ENCODE data around the gene CSF1. TPM values are rescaled to one million over a fixed set of nuclear protein-coding genes. Genes with fewer than 3 reads are reported as not detected.

The CSF1 gene
- total RNA-seq, 1 donor from 2014 or later = 159 TPM

- TF ChIP-seq CTCF (IDR thresholded peaks at IDR 0.05) = no peak
- TF ChIP-seq POLR2A (IDR thresholded peaks at IDR 0.05) = no peak
- TF ChIP-seq POLR2AphosphoS5 (IDR thresholded peaks at IDR 0.05; ENCODE audit: insufficient read depth in 1 of 2, low read depth in 1 of 2) = no peak
- no peak for DNase-seq (ENCODE audit: extremely low spot score in 2 of 2)
- Histone ChIP-seq H3K4me3 (no peak overlapping the region), H3K9me3 (no peaks in the 10 kb centered on the region), H3K27me3 (no peaks in the 10 kb centered on the region), H3K27ac (no peak overlapping the region), H3K36me3 (no peaks in the 10 kb centered on the region), H3K4me1 (peaks cover 8% of the 10 kb centered on the region)
- intact Hi-C loops (cut with DNase I) = no loop called here
Measured at GRCh38 chr1:109902204-109902985, 8.3 kb upstream of the CSF1 start.

GRCh38 chr1:109903376-109903930 lies 7.2 kb upstream of the CSF1 start:
- H3K9me3 ChIP-seq = no peaks in the 10 kb centered on the region
- no peak overlapping the region for H3K27ac ChIP-seq
- intact Hi-C loops (cut with DNase I) = no loop called here
- no peak for TF ChIP-seq POLR2A (IDR thresholded peaks at IDR 0.05)
- no peak overlapping the region for H3K4me3 ChIP-seq
- no peaks in the 10 kb centered on the region for H3K27me3 ChIP-seq
- DNase-seq (ENCODE audit: extremely low spot score in 2 of 2) = no peak
- no peaks in the 10 kb centered on the region for H3K36me3 ChIP-seq
- peaks cover 8% of the 10 kb centered on the region for H3K4me1 ChIP-seq

- Histone ChIP-seq H3K36me3 (no peaks in the 10 kb centered on the region), H3K27ac (no peak overlapping the region), H3K27me3 (no peaks in the 10 kb centered on the region), H3K9me3 (no peaks in the 10 kb centered on the region), H3K4me3 (no peak overlapping the region), H3K4me1 (peaks cover 8% of the 10 kb centered on the region)
- no peak for DNase-seq (ENCODE audit: extremely low spot score in 2 of 2)
- intact Hi-C loops (cut with DNase I) = no loop called here
- TF ChIP-seq POLR2A (IDR thresholded peaks at IDR 0.05) (no peak), CTCF (IDR thresholded peaks at IDR 0.05) (no peak), POLR2AphosphoS5 (IDR thresholded peaks at IDR 0.05; ENCODE audit: insufficient read depth in 1 of 2, low read depth in 1 of 2) (no peak)
Measured at GRCh38 chr1:109904105-109904817, 6.4 kb upstream of the CSF1 start.

- intact Hi-C loops (cut with DNase I) = no loop called here
- Histone ChIP-seq H3K27ac (no peak overlapping the region), H3K4me3 (no peak overlapping the region), H3K9me3 (no peaks in the 10 kb centered on the region), H3K36me3 (no peaks in the 10 kb centered on the region), H3K27me3 (no peaks in the 10 kb centered on the region), H3K4me1 (peaks cover 8% of the 10 kb centered on the region)
- DNase-seq (ENCODE audit: extremely low spot score in 2 of 2) = no peak
- TF ChIP-seq CTCF (IDR thresholded peaks at IDR 0.05) (no peak), POLR2A (IDR thresholded peaks at IDR 0.05) (no peak), POLR2AphosphoS5 (IDR thresholded peaks at IDR 0.05; ENCODE audit: insufficient read depth in 1 of 2, low read depth in 1 of 2) (no peak)
Measured at GRCh38 chr1:109905491-109905890, 5.2 kb upstream of the CSF1 start.

- Histone ChIP-seq H3K4me1 (peaks cover 9% of the 10 kb centered on the region), H3K9me3 (no peaks in the 10 kb centered on the region), H3K27me3 (no peaks in the 10 kb centered on the region), H3K4me3 (no peak overlapping the region), H3K36me3 (no peaks in the 10 kb centered on the region), H3K27ac (no peak overlapping the region)
- intact Hi-C loops (cut with DNase I) = no loop called here
- TF ChIP-seq POLR2A (IDR thresholded peaks at IDR 0.05) = no peak
- no peak for TF ChIP-seq CTCF (IDR thresholded peaks at IDR 0.05)
- no peak for TF ChIP-seq POLR2AphosphoS5 (IDR thresholded peaks at IDR 0.05; ENCODE audit: insufficient read depth in 1 of 2, low read depth in 1 of 2)
- DNase-seq (ENCODE audit: extremely low spot score in 2 of 2) = no peak
Measured at GRCh38 chr1:109906160-109906838, 4.3 kb upstream of the CSF1 start.
